ENCODE measurements around the gene MEIS2.

GRCh38 chr15:36988947-36989346 lies 111.4 kb downstream of the MEIS2 start:
- TF ChIP-seq POLR2A (IDR thresholded peaks at IDR 0.05; ENCODE audit: low read depth, low read length) = no peak
- TF ChIP-seq POLR2AphosphoS5 (IDR thresholded peaks at IDR 0.05; ENCODE audit: low read depth, low read length) = no peak

Measured in GM12892 (cell line).